GM12878 (cell line): ENCODE data around the gene SLU7. TPM values are rescaled to one million over a fixed set of nuclear protein-coding genes. Genes with fewer than 3 reads are reported as not detected.

Source experiments
- ATAC-seq: fragments of 200-7000 bp; cut with Tn5 transposase; 3 replicates; pipeline ENCODE4 v1.9.1; 2020; ENCODE audit warnings: mild to moderate bottlenecking, moderate library complexity
- BruUV-seq: library from RNA; stranded (reverse); fragments of 400-500 nt; replicated peaks from 2 replicates; lab custom pipeline; 2021; lab: Mats Ljungman, UMichigan
- CTCF ChIA-PET: fragments of 300-600 bp; sonication (Branson Sonifier 250); formaldehyde crosslinking; extraction: SDS; loops from one replicate; lab custom pipeline; 2021; ENCODE audit warnings: inconsistent platforms; lab: Yijun Ruan, JAX
- POLR2A ChIA-PET: fragments of 350-600 bp; formaldehyde crosslinking; extraction: SDS; loops from one replicate; lab custom pipeline; 2021; ENCODE audit warnings: inconsistent platforms; lab: Charles Lee
- RAD21 ChIA-PET: fragments of 300-600 bp; sonication (Branson Sonifier 250); formaldehyde crosslinking; loops from one replicate; lab custom pipeline; 2023; ENCODE audit warnings: antibody characterized with exemption; ENCODE audit not compliant: unreplicated experiment; lab: Charles Lee
- SMC1A ChIA-PET: fragments of 300-600 bp; sonication (Branson Sonifier 250); formaldehyde crosslinking; loops from one replicate; lab custom pipeline; 2023; ENCODE audit not compliant: unreplicated experiment, uncharacterized antibody; lab: Charles Lee
- DNase-seq: peaks from one replicate; pipeline ENCODE4 v3.0.0-alpha.2; 2011; ENCODE audit warnings: low read depth, low spot score
- FAIRE-seq: peaks from 3 replicates; lab custom pipeline; 2011; peaks lifted over from hg19 to GRCh38; lab: Jason Lieb, UNC
- H2AFZ ChIP-seq: 2 replicates; pipeline ENCODE4 v1.6.0; 2011; ENCODE audit warnings: low read depth, low read length, control low read depth; ENCODE audit not compliant: control insufficient read depth
- H3K27ac ChIP-seq: 2 replicates; pipeline ENCODE4 v1.5.1; 2011; ENCODE audit warnings: control low read depth; ENCODE audit not compliant: control insufficient read depth, insufficient read depth
- H3K27me3 ChIP-seq, 2 experiments: replicated peaks in 1 of 2; 2 replicates each; pipeline versions ENCODE4 v1.6.0 to v1.6.1; 2011; ENCODE audit warnings: low read length in 1 of 2; ENCODE audit not compliant: control insufficient read depth in 2 of 2, insufficient read depth in 2 of 2
- H3K36me3 ChIP-seq, 2 experiments: 2 replicates each; pipeline ENCODE4 v1.5.1; 2011; ENCODE audit warnings: low read length in 1 of 2; ENCODE audit not compliant: control insufficient read depth in 2 of 2, insufficient read depth in 2 of 2
- H3K4me1 ChIP-seq: 2 replicates; pipeline ENCODE4 v1.6.1; 2011; ENCODE audit warnings: mild to moderate bottlenecking, low read length, moderate library complexity, mixed read lengths; ENCODE audit not compliant: control insufficient read depth, insufficient read depth
- H3K4me2 ChIP-seq: 2 replicates; pipeline ENCODE4 v1.6.0; 2011; ENCODE audit warnings: control low read depth; ENCODE audit not compliant: control insufficient read depth, insufficient read depth
- H3K4me3 ChIP-seq: fragments of 200-600 bp; sonication (generic); 2 replicates; pipeline ENCODE4 v1.5.1; 2016
- H3K79me2 ChIP-seq: 2 replicates; pipeline ENCODE4 v1.6.0; 2011; ENCODE audit warnings: low read length; ENCODE audit not compliant: control insufficient read depth, insufficient read depth
- H3K9ac ChIP-seq: 2 replicates; pipeline ENCODE4 v1.8.0; 2011; ENCODE audit warnings: low read length, control low read depth, mixed read lengths; ENCODE audit not compliant: control insufficient read depth, insufficient read depth
- H3K9me3 ChIP-seq: replicated peaks from 3 replicates; pipeline ENCODE4 v1.5.1; 2011; ENCODE audit warnings: mild to moderate bottlenecking, low read length; ENCODE audit not compliant: control insufficient read depth, insufficient read depth
- H4K20me1 ChIP-seq: 2 replicates; pipeline ENCODE4 v1.6.0; 2011; ENCODE audit not compliant: control insufficient read depth, insufficient read depth
- CEBPZ ChIP-seq: fragments of 150-350 bp; IDR thresholded peaks from 2 replicates; pipeline ENCODE4 v1.6.1; 2016; ENCODE audit warnings: low read depth, low read length
- CHD1 ChIP-seq: IDR thresholded peaks from 2 replicates; pipeline ENCODE4 v1.6.1; 2012; ENCODE audit warnings: low read depth, low read length, improper control_type of control experiment
- CUX1 ChIP-seq: IDR thresholded peaks from 2 replicates; pipeline ENCODE4 v1.6.1; 2012; ENCODE audit warnings: improper control_type of control experiment, low read depth, low read length; ENCODE audit not compliant: insufficient replicate concordance
- GABPA ChIP-seq: IDR thresholded peaks from 2 replicates; pipeline ENCODE4 v1.6.1; 2014; ENCODE audit warnings: antibody characterized with exemption, low read depth, mild to moderate bottlenecking, inconsistent platforms
- HCFC1 ChIP-seq: fragments of 150-350 bp; IDR thresholded peaks from 2 replicates; pipeline ENCODE4 v1.6.1; 2014; ENCODE audit warnings: low read length
- JUNB ChIP-seq: IDR thresholded peaks from 2 replicates; pipeline ENCODE4 v1.6.1; 2016; ENCODE audit warnings: antibody characterized with exemption, mild to moderate bottlenecking
- NBN ChIP-seq: fragments of 450-650 bp; IDR thresholded peaks from 2 replicates; pipeline ENCODE4 v1.6.1; 2016
- NFYB ChIP-seq: IDR thresholded peaks from 2 replicates; pipeline ENCODE4 v1.6.1; 2011; ENCODE audit warnings: low read depth, mild to moderate bottlenecking, low read length, improper control_type of control experiment, moderate library complexity; ENCODE audit not compliant: insufficient read depth
- POLR2AphosphoS5 ChIP-seq: IDR thresholded peaks from 2 replicates; pipeline ENCODE4 v1.6.1; 2011; ENCODE audit warnings: mild to moderate bottlenecking, low read length, inconsistent platforms
- SMAD1 ChIP-seq: fragments of 450-650 bp; IDR thresholded peaks from 2 replicates; pipeline ENCODE4 v1.6.1; 2018; ENCODE audit warnings: mild to moderate bottlenecking, low read depth; ENCODE audit not compliant: partially characterized antibody
- TAF1 ChIP-seq: IDR thresholded peaks from 2 replicates; pipeline ENCODE4 v1.6.1; 2011; ENCODE audit warnings: mild to moderate bottlenecking, low read depth, low read length, borderline replicate concordance
- WRNIP1 ChIP-seq: IDR thresholded peaks from 2 replicates; pipeline ENCODE4 v1.6.1; 2011; ENCODE audit warnings: low read depth, low read length, improper control_type of control experiment, borderline replicate concordance
- ZBED1 ChIP-seq: IDR thresholded peaks from 2 replicates; pipeline ENCODE4 v1.6.1; 2016; ENCODE audit warnings: borderline replicate concordance
- ZNF207 ChIP-seq: fragments of 450-650 bp; IDR thresholded peaks from 2 replicates; pipeline ENCODE4 v1.6.1; 2014; ENCODE audit warnings: antibody characterized with exemption, mild to moderate bottlenecking, borderline replicate concordance
- WGBS: methylation state at CpG from one replicate; pipeline ENCODE4 v1.1.6; 2016; ENCODE audit warnings: low lambda C conversion rate; ENCODE audit not compliant: insufficient replicate concordance, insufficient coverage; ENCODE audit errors: missing lambda C conversion rate; 5-methylcytosine and 5-hydroxymethylcytosine counted together
- in situ Hi-C: fragments of 300-500 bp; cut with MboI; formaldehyde crosslinking; loops from 9 replicates; pipeline ENCODE4 v1.14.3; 2018; ENCODE audit warnings: mixed read lengths
- intact Hi-C: fragments of 100-400 bp; cut with micrococcal nuclease; formaldehyde crosslinking; loops from one replicate; pipeline ENCODE4 v1.14.2; 2022; ENCODE audit not compliant: unreplicated experiment
- polyA plus RNA-seq, 11 experiments: library from polyadenylated mRNA; depleted of rRNA in 4 of 11; unstranded in 6 of 11; stranded (reverse) in 5 of 11; fragments of >200 nt; fragmentation: Nextera tagmentation in 4 of 11; fragmentation: Illumina TruSeq in 1 of 11; extraction: Ambion mirVana in 4 of 11; extraction: Trizol in 1 of 11; gene quantifications; 1 replicate in 1 of 11; 2 replicates in 10 of 11; pipeline versions ENCODE4 v1.2.1 to v1.2.3, GENCODE V29; 2011 to 2016; ENCODE audit warnings: inconsistent platforms in 2 of 11, missing spikeins in 2 of 11, low read depth in 1 of 11
- total RNA-seq, 4 experiments: library from RNA; depleted of rRNA in 3 of 4; stranded (reverse); fragments of >200 nt in 3 of 4; fragmentation: Illumina TruSeq in 1 of 4; extraction: Trizol in 1 of 4; gene quantifications; 2 replicates each; pipeline versions ENCODE4 v1.2.1 to v1.2.3, GENCODE V29; 2013 to 2021

Gene SLU7
- total and polyA plus RNA-seq, 10 of the 15 experiments (the other 5 are each of a cell fraction or from before 2014, with no cell fraction given), result 32.7 to 55.2 (median 46.6) TPM

GRCh38 chr5:160359242-160359641, 59.6 kb downstream of the SLU7 start:
- Histone ChIP-seq H3K27me3 (peaks cover 0 to 3% of the 10 kb centered on the region in 2 experiments; a peak in 2 of 4 replicates), H3K4me1 (no peaks in the 10 kb centered on the region), H3K4me2 (no peak overlapping the region), H3K27ac (no peak overlapping the region), H2AFZ (no peak overlapping the region), H4K20me1 (no peaks in the 10 kb centered on the region), H3K9ac (no peak overlapping the region), H3K4me3 (no peak overlapping the region), H3K36me3 (no peaks in the 10 kb centered on the region), H3K79me2 (no peaks in the 10 kb centered on the region), H3K9me3 (no peaks in the 10 kb centered on the region)
- no peak for FAIRE-seq
- 0% methylated on average over 1 of the region's 1 CpG for WGBS
- DNase-seq, result no peak
- intact Hi-C loops (no loop called here), in situ Hi-C loops (no loop called here)
- CTCF ChIA-PET, result interaction anchor here (1.2 kb wide), 1 partner anchor 14 kb away, joined by 5 read pairs; no protein-coding TSS in a partner anchor
- POLR2A ChIA-PET, result no interaction called here
- RAD21 ChIA-PET, result interaction anchor here (1.8 kb wide), 1 partner anchor 278 kb away, joined by 3 read pairs; no protein-coding TSS in a partner anchor
- no peak for ATAC-seq
- BruUV-seq, result no TSS peak
- SMC1A ChIA-PET, result no interaction called here
- TF ChIP-seq TAF1, result no peak
- TF ChIP-seq ZNF207, result no peak
- no peak for TF ChIP-seq CEBPZ
- TF ChIP-seq CUX1, result no peak
- no peak for TF ChIP-seq CHD1
- no peak for TF ChIP-seq GABPA
- no peak for TF ChIP-seq WRNIP1
- no peak for TF ChIP-seq NFYB
- TF ChIP-seq ZBED1, result no peak
- TF ChIP-seq POLR2AphosphoS5, result no peak
- TF ChIP-seq SMAD1, result no peak
- no peak for TF ChIP-seq NBN
- no peak for TF ChIP-seq HCFC1
- no peak for TF ChIP-seq JUNB
